Measurements from ENCODE around the gene RBPJ.

DNA sequence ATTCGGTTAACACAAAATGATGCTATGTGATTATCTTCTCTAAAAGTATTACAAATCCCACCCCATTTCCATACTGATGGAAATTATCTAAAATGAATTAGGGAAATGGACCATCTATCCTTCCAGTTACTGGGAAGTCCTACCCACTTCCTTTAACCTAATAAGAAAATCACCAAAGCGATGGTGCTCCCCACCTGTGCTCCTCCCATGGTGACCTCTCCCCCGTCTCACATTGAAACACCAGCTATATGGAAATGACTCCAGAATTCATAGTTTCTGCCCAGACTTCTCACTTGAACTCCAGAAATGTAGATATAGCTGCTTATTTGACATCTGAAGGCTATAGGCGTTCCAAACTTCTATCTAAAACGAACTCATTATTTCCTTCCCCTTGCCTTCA lies 121.0 kb downstream of the RBPJ start:
- TF ChIP-seq, protein P1, sequence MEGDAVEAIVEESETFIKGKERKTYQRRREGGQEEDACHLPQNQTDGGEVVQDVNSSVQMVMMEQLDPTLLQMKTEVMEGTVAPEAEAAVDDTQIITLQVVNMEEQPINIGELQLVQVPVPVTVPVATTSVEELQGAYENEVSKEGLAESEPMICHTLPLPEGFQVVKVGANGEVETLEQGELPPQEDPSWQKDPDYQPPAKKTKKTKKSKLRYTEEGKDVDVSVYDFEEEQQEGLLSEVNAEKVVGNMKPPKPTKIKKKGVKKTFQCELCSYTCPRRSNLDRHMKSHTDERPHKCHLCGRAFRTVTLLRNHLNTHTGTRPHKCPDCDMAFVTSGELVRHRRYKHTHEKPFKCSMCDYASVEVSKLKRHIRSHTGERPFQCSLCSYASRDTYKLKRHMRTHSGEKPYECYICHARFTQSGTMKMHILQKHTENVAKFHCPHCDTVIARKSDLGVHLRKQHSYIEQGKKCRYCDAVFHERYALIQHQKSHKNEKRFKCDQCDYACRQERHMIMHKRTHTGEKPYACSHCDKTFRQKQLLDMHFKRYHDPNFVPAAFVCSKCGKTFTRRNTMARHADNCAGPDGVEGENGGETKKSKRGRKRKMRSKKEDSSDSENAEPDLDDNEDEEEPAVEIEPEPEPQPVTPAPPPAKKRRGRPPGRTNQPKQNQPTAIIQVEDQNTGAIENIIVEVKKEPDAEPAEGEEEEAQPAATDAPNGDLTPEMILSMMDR (IDR thresholded peaks at IDR 0.05; ENCODE audit: control extremely low read depth in 1 of 3, insufficient read depth in 1 of 3, low read depth in 1 of 3, low read length in 3 of 3) = no peak
- no peak for TF ChIP-seq CEBPB (IDR thresholded peaks at IDR 0.05; ENCODE audit: low read depth, low read length)
- TF ChIP-seq TAF1 (IDR thresholded peaks at IDR 0.05; ENCODE audit: low read depth, low read length) = no peak
- TF ChIP-seq JUN (IDR thresholded peaks at IDR 0.05; ENCODE audit: low read depth, low read length) = no peak
- TF ChIP-seq JUND (IDR thresholded peaks at IDR 0.05; ENCODE audit: low read length) = no peak
- TF ChIP-seq EP300 (IDR thresholded peaks at IDR 0.05; ENCODE audit: borderline replicate concordance in 1 of 2, low read depth in 2 of 2, low read length in 2 of 2) = no peak
- no peak for TF ChIP-seq POLR2A (IDR thresholded peaks at IDR 0.05; ENCODE audit: control extremely low read depth in 1 of 2, low read depth in 2 of 2, low read length in 2 of 2)
- no peak for TF ChIP-seq RFX5 (IDR thresholded peaks at IDR 0.05; ENCODE audit: borderline replicate concordance, low read depth, low read length)
- no peak for TF ChIP-seq POLR2AphosphoS5 (IDR thresholded peaks at IDR 0.05; ENCODE audit: low read depth, low read length)

All from H1 (cell line).